BJ (cell line): ENCODE measurements around the gene CARD14. TPM values are rescaled to one million over a fixed set of nuclear protein-coding genes. Genes with fewer than 3 reads are reported as not detected.

Experiments
- CTCF ChIA-PET: fragments of 350-600 bp; formaldehyde crosslinking; extraction: SDS; loops from one replicate; lab custom pipeline; 2021; ENCODE audit warnings: antibody characterized with exemption, inconsistent platforms; lab: Yijun Ruan, JAX
- POLR2A ChIA-PET: fragments of 300-600 bp; sonication (Branson Sonifier 250); formaldehyde crosslinking; extraction: SDS; loops from one replicate; lab custom pipeline; 2021; ENCODE audit warnings: antibody characterized with exemption; lab: Charles Lee
- DNase-seq: peaks from one replicate; pipeline ENCODE4 v3.0.0-alpha.2; 2011; ENCODE audit warnings: low read depth
- H3K27me3 ChIP-seq: 2 replicates; pipeline ENCODE4 v1.6.0; 2011; ENCODE audit warnings: low read length; ENCODE audit not compliant: control insufficient read depth, insufficient read depth
- H3K36me3 ChIP-seq: 2 replicates; pipeline ENCODE4 v1.5.1; 2011; ENCODE audit warnings: low read length; ENCODE audit not compliant: control insufficient read depth, insufficient read depth
- H3K4me3 ChIP-seq: 2 replicates; pipeline ENCODE4 v1.5.1; 2011; ENCODE audit warnings: low read depth, mild to moderate bottlenecking, control low read depth, low read length
- polyA plus RNA-seq: library from polyadenylated mRNA; depleted of rRNA; stranded (reverse); fragments of >200 nt; gene quantifications from 2 replicates; pipeline ENCODE4 v1.2.3, GENCODE V29; 2011
- TF ChIP-seq, protein P1 (sequence below): IDR thresholded peaks from 2 replicates; pipeline ENCODE4 v1.5.1; 2011; ENCODE audit warnings: low read depth, mild to moderate bottlenecking, control low read depth, inconsistent platforms, low read length, moderate library complexity; ENCODE audit not compliant: insufficient read depth

Gene CARD14
- polyA plus RNA-seq, 1 experiment = not detected

DNA sequence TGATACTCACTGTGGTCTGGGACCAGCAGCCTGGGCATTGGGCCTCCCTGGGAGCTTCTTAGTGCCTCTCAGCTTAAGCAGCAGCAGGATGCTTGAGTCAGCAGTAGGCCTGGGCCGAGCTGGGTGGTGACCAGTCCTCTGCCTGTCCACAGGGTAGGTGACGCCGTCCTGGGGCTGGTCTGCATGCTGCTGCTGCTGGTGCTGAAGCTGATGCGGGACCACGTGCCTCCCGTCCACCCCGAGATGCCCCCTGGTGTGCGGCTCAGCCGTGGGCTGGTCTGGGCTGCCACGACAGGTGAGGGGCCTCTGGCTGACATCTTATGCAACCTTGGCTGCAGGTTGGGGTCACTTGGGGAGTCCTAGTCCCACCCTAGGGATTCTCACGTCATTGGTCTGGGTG lies 57.8 kb downstream of the CARD14 start:
- Histone ChIP-seq H3K36me3 (peaks cover 10% of the 10 kb centered on the region), H3K27me3 (no peaks in the 10 kb centered on the region), H3K4me3 (no peak overlapping the region)
- DNase-seq = no peak
- CTCF ChIA-PET = interaction anchor here (0.9 to 1.6 kb wide), 4 partner anchors 10 to 126 kb away, joined by 3 to 4 read pairs (median 3); partner anchors contain the start of gene GAA
- TF ChIP-seq, protein P1, sequence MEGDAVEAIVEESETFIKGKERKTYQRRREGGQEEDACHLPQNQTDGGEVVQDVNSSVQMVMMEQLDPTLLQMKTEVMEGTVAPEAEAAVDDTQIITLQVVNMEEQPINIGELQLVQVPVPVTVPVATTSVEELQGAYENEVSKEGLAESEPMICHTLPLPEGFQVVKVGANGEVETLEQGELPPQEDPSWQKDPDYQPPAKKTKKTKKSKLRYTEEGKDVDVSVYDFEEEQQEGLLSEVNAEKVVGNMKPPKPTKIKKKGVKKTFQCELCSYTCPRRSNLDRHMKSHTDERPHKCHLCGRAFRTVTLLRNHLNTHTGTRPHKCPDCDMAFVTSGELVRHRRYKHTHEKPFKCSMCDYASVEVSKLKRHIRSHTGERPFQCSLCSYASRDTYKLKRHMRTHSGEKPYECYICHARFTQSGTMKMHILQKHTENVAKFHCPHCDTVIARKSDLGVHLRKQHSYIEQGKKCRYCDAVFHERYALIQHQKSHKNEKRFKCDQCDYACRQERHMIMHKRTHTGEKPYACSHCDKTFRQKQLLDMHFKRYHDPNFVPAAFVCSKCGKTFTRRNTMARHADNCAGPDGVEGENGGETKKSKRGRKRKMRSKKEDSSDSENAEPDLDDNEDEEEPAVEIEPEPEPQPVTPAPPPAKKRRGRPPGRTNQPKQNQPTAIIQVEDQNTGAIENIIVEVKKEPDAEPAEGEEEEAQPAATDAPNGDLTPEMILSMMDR = no peak
- POLR2A ChIA-PET = no interaction called here

DNA sequence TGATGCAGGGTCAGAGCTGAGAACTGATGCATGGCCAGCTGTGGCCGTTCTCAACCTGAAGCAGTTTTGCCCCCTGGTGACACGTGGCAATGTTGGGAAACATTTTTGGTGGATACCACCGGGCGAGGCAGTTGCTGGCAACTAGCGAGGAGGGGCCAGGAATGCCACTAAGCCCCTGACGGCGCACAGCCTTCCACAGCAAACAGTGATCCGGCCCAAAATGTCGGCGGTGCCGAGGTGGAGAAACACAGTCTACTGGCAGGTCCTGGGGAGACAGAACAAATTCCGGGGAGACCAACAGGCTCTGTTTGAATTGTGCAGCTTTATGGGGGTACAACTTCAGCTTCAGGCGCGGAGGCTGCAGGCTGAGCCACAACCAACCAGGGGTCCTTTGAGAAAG lies 58.6 kb downstream of the CARD14 start:
- DNase-seq = no peak
- CTCF ChIA-PET = interaction anchor here (0.6 to 1.4 kb wide), 2 partner anchors 10 to 222 kb away, joined by 3 read pairs; no protein-coding TSS in a partner anchor
- Histone ChIP-seq H3K4me3 (no peak overlapping the region), H3K27me3 (no peaks in the 10 kb centered on the region), H3K36me3 (peaks cover 10% of the 10 kb centered on the region)
- TF ChIP-seq, protein P1 = no peak
- POLR2A ChIA-PET = no interaction called here

DNA sequence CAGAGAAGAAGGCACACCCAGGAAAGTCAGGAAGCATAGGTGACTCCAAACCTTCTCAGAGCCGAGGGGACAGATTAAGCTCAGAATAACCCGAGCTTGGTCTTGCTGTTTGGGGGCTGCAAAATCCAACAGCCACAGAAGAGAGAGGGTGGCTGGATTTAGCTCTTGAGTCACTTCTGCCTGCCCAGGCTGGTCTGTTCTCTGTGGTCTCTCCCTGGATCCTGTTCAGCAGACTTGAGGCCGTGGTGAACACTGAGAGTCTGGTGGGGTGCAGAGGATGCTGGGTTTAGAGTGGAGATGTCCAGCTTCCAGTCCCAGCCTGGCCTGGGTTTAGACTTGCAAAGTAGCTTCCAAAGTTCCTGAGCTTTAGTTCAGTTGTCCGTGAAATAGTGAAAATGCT lies 59.2 kb downstream of the CARD14 start:
- H3K27me3 ChIP-seq = no peaks in the 10 kb centered on the region
- POLR2A ChIA-PET = no interaction called here
- TF ChIP-seq, protein P1 = no peak
- CTCF ChIA-PET = interaction anchor here (0.6 kb wide), 2 partner anchors 33 to 222 kb away, joined by 3 read pairs; no protein-coding TSS in a partner anchor
- H3K4me3 ChIP-seq = no peak overlapping the region
- DNase-seq = no peak
- H3K36me3 ChIP-seq = peaks cover 10% of the 10 kb centered on the region

DNA sequence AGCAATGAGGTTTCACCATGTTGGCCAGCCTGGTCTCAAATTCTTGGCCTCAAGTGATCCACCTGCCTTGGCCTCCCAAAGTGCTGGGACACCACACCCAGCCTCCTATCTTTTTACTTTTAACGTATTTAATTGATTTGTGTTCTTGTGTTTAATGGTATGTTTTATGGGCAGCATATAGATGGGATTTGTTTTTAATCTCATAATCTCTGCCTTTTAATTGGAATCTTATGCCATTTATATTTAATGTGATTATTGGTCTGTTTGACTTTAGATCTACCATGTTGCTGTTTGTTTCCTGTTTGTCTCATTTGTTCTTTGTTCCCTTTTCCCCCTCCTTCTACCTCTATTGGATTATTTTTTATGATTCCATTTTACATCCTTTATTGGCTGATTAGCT lies 62.6 kb downstream of the CARD14 start:
- Histone ChIP-seq H3K36me3 (peaks cover 9% of the 10 kb centered on the region), H3K4me3 (no peak overlapping the region), H3K27me3 (no peaks in the 10 kb centered on the region)
- TF ChIP-seq, protein P1 = no peak
- DNase-seq = no peak
- POLR2A ChIA-PET = no interaction called here
- CTCF ChIA-PET = interaction anchor here (1.4 kb wide), 1 partner anchor 13 kb away, joined by 3 read pairs; no protein-coding TSS in a partner anchor

DNA sequence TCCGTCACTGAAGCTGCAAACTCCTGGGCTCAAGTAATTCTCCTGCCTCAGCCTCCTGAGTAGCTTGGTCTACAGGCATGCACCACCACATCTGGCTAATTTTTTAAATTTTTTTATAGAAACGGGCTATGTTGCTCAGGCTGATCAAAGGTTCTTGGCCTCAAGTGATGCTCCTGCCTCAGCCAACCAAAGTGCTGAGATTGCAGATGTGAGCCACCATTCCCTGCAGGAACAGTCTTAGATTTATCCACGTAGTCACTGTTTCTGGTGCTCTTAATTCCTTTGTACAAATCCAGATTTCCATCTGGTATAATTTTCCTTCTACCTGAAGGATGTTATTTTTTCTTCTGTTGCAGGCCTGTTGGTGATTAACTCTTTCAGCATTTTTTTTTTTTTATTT lies 63.4 kb downstream of the CARD14 start:
- POLR2A ChIA-PET = no interaction called here
- Histone ChIP-seq H3K27me3 (no peaks in the 10 kb centered on the region), H3K36me3 (peaks cover 6% of the 10 kb centered on the region), H3K4me3 (no peak overlapping the region)
- CTCF ChIA-PET = interaction anchor here (1.4 kb wide), 1 partner anchor 12 kb away, joined by 3 read pairs; no protein-coding TSS in a partner anchor
- no peak for DNase-seq
- TF ChIP-seq, protein P1 = no peak
